ENCODE data around the gene CD81.

CD81 gene

DNA sequence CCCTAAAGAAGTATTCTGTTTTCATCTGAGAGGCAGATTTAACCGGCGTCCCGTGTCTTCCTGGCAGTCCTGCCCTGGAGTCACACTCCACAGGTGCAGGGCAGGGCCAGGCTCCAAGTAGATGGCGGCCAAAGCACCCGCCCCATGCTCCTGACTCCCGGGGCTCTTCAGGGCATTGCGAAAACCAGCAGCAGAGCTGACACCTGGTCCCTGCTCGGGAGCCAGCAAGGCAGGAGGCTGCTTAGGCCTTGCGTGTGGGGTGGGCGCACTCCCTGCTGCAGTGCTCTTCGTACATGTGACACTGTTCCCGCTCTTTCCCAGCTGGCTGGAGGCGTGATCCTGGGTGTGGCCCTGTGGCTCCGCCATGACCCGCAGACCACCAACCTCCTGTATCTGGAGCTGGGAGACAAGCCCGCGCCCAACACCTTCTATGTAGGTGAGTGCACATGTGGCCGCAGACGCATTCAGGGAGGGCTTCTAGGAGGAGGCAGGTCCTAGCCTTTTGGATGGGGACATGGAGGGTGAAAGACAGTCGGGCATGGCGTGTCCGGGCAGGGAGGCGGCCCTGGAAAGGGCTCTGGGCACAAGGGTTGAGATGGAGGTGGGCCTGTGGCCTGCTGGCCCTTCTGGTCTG lies 13.1 kb downstream of the CD81 start:
- no peak for DNase-seq (ENCODE audit: low read depth)

DNA sequence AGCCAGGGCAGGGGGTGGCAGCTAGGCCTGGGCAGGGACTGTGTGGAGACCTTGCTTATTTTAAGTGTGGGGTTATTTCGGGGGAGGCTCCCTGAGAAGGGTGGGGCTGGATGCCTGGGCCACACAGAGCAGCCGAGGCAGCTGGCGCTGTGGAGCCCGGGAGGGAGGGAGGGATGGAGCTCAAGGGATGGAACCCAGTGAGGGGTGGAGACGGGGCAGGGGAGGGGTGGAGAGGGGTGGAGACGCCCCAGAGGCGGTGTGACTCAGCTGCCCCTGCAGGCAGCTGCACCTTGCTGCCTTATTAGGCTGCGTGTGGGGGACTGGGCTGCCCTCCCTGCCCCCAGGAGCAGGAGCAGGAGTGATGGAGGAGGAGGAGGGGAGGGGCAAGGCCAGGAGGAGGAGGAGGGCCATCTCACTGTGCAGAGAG lies 13.6 kb downstream of the CD81 start:
- no peak for DNase-seq (ENCODE audit: low read depth)

DNA sequence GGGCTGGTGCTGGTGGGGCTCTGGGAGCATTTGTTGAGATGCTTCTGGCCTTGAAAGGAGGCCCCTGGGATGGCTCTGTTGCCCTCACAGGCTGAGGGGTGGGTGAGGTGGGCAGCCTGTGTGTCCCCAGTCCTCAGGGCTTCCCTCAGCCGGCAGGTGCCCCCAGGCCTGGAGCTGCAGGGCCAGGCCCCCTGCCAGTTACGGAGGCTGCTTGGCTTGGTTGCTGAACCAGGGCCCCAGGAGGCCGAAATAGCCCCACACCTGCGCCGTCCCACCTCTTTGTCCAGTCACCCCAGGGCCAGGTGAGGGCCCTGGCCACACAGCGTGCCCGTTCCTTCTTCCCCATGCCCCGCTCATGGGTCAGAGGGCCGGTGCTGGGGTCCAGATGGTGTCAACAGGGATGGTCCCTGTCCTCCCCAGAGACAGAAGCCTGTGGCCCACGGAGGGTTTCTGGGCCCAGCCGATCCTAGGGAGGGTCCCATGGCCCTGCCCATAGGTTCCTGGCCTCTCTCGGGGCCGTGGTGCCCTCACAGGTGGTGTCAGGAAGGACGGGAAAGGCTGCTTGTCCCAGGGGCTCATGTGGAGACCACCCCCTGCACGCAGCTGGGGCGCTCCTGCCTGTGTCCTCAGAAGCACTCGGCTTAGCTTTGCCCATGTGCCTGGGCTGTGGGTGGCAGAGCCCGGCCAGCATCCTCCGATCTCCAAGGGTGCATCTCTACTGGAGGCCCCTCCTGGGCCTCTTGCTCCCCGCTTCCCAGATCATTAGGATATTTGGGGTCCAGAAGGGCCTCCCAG lies 14.3 kb downstream of the CD81 start:
- no peak for DNase-seq (ENCODE audit: low read depth)

DNA sequence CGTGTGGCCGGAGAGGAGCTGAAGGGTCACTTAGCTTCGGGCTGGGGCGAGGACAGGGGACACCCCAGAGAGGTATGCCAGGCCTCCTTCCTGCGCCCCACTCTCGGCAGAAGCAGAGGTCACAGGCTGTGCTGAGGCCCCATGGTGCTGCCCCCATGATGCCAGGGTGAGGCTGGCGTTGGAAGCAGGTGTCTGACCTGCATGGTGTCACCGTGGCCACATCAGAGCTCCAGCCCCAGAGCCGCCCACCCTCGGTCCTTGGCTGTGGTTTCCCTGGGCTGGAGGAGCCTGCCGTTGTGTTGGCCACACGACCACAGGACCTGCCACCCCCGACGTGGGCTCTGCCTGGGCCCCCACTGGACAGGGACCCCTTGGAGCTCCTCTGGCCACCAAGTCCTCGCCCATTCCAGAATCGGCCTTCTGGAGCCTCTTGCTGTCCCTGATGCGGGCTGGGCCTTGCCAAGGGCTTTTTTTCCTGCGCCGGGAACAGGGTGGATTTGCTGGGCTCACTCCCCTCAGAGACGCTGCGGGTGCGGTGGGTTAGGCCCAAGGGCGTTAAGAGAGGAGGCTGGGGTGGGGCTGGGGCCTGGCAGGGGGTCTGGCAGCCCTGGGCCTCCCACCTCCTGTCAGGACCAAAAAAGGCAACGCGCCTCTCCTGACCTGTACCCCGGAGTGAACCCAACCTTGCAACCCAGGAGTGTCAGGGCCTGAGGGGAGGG lies 15.3 kb downstream of the CD81 start:
- DNase-seq (ENCODE audit: low read depth) = no peak

DNA sequence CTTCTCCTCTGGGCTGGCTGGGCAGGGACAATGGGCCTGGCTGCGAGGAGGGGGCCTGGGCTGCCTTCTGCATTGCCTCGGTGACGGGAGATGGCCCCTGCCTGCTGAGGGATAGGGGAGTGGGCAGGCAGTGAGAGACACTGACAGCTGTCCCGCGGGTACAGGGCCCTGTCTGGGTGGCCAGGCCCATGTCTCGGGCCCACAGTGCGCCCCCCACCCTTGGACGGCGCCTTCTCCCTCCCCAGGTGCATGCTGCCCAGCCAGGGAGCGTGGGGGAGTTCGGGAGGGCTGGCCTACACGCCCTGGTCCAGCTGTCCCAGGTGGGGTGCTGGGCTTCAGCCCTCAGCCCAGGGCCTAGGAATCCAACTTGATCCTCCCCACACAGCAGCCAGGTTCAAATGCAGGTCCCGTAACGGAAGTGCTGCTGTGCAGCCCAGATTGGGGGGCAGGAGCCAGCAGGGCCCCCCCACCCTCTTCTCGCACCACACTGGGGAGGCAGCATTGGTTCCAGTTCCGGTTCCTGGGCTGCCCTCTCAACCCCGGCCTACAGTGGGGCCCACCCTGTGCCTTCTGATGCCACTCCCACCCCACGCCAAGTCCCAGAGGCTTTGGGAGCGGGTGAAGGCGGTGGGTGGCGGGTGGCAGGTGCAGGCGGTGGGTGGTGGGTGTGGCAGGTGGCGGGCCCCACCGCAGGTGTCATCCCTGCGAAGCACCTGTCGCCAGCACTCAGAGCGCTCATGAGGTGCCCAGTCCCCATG lies 16.2 kb downstream of the CD81 start:
- DNase-seq (ENCODE audit: low read depth) = no peak

DNA sequence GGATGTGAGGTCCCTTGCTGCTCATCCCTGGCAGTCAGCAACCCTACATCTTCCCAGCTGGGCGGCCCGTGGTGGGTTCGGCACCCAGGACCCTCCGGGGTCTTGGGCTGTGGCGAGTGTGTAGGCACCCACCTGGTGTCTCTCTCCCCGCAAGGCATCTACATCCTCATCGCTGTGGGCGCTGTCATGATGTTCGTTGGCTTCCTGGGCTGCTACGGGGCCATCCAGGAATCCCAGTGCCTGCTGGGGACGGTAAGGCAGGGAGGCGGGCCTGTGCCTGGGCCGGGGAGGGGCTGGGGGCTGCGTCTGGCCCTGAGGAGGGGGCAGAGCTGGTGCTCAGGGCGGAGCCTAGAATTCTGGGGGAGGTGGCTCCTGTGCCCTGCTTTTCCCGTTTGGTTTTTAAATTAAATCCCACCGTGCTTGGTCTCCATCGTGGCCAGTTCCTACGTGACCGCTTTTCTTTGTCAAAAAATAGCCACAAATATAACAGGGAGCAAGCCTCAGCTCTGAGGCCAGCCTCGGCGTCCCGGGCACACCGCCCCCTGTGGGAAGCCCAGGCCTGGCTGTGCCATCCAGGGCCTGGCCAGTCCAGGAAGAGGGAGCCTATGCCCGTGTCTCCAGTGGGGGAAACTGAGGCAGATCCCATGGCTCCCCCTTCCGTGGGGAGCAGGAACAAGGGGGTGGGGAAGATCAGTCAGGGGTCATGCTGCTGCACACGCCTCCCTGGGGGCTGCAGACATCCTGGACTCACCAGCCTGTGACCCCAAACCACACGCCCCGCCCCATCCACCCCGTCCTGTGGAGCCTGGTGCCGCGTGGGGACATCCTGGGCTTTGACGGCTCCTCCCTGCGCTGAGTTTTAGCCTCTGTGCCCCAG lies 17.1 kb downstream of the CD81 start:
- no peak for DNase-seq (ENCODE audit: low read depth)

DNA sequence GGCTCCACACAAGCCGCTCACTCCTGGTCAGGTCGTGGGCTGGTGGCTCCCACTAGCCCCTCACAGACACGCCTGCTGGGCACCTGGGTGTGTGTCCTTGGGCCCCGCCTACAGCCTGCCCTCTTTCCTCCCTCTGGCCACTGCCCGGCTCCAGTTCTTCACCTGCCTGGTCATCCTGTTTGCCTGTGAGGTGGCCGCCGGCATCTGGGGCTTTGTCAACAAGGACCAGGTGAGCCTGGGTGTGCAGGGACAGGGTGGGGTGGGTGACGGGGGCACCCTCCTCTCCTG lies 17.7 kb downstream of the CD81 start:
- no peak for DNase-seq (ENCODE audit: low read depth)

DNA sequence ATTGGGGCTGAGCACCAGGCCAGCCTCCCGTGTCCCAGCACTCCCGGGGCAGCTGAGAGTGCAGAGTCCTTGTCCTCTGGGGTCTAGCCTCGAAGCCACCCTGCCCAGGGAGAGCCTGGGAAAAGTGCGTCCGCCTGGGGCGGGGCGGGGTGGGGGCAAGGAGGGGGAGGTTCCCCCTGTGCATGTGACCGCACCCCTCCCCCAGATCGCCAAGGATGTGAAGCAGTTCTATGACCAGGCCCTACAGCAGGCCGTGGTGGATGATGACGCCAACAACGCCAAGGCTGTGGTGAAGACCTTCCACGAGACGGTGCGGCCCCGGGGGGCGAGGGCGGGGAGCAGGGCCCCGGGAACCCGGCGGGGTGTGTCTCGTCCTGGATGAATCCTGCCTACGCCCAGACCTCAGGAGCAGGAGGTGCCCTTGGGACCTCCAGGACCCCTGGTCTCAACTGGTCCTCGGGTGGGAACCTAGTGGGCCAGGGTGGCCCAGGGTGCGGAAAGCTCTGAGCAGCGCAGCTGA lies 18.2 kb downstream of the CD81 start:
- DNase-seq (ENCODE audit: low read depth) = no peak

DNA sequence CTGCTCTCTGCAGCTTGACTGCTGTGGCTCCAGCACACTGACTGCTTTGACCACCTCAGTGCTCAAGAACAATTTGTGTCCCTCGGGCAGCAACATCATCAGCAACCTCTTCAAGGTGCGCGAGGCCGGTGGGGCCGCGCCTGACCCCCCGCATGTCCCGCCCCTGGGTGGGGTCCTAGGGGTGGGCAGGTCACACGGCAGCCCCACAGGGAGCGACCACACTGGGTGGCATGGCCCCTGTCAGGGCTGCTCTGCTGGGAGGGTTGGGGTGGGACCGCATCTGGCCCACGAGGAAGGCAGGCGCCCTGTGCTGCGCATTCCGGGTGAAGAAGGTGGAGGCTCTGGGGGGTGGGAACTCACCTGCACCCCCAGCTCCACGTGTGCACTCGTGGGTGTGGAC lies 18.7 kb downstream of the CD81 start:
- DNase-seq (ENCODE audit: low read depth) = no peak

DNA sequence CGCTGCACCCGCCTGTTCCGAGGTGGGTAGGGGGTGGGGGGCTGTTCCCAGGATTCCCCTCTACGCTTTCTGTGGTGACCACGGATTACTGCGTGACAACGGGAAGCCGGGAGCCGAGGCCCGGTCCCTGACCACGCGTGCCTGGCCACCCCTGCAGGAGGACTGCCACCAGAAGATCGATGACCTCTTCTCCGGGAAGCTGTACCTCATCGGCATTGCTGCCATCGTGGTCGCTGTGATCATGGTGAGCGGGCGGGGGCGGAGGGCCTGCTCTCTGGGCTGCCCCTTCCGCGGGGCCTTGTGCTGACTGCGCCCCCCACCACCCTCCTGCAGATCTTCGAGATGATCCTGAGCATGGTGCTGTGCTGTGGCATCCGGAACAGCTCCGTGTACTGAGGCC lies 19.4 kb downstream of the CD81 start:
- no peak for DNase-seq (ENCODE audit: low read depth)

DNA sequence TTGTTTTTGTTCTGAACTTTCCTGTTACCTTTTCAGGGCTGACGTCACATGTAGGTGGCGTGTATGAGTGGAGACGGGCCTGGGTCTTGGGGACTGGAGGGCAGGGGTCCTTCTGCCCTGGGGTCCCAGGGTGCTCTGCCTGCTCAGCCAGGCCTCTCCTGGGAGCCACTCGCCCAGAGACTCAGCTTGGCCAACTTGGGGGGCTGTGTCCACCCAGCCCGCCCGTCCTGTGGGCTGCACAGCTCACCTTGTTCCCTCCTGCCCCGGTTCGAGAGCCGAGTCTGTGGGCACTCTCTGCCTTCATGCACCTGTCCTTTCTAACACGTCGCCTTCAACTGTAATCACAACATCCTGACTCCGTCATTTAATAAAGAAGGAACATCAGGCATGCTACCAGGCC lies 19.9 kb downstream of the CD81 start:
- DNase-seq (ENCODE audit: low read depth) = no peak

DNA sequence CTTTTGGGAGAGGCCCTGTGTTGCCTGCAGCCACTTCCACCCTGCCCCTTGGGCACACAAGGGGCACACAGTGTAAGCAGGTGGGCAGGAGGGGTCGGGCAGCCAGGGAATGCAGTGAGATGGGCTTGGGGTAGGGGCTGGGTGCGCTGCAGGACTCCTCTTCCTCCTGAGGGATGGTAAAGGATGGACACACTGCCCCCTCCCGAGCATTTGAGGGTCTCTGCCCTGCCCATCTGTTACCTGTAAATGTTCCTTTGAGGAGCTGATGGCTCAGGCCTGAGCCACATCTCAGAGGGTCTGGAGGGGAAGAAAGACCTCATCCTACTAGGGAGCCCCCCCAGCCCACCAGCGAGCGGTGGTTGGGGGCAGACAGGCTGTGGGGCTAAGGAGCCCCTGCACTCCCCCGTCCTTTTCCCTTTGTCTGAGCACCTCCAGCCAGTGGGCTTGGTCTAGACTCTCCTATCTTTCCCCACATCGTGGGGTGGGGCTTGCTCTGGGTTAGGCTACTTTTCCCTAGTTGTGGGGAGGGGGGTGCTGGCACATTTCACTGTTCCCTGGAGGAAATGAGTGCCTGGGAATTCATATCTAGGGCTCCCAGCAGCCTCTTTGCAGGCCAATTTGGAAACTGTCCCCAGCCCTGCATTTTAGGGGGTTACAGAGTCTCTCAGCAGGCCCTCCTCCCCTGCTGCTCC lies 21.7 kb downstream of the CD81 start:
- no peak for DNase-seq (ENCODE audit: low read depth)

DNA sequence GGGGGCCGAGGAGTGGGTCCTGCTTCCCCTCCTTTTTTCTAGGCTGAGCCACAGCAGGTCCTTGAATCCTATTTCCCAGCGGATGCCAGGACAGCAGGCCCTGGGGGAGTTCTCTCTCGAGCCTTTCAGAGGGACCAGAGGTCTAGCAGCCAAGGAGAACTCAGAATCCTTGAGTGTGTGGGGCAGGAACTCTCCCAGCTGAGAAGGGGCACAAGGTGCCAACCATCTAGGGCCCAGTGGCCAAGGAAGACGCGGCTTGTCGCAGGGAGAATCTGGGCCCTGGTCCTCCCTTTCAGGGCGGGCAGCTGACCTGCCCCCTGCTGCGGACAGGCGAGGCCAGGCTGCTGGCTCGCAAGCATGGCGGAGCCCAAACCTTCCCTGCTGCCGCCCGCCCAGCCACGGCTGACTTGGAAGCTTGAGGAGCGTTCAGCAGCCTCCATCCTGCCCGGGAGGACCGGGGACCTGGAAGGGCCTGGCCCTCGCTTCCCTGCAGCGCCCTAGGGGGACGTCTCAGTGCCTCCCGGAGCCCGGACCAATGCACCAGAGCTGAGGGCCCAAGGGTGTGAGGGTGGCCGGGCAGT lies 22.5 kb downstream of the CD81 start:
- DNase-seq (ENCODE audit: low read depth) = no peak

DNA sequence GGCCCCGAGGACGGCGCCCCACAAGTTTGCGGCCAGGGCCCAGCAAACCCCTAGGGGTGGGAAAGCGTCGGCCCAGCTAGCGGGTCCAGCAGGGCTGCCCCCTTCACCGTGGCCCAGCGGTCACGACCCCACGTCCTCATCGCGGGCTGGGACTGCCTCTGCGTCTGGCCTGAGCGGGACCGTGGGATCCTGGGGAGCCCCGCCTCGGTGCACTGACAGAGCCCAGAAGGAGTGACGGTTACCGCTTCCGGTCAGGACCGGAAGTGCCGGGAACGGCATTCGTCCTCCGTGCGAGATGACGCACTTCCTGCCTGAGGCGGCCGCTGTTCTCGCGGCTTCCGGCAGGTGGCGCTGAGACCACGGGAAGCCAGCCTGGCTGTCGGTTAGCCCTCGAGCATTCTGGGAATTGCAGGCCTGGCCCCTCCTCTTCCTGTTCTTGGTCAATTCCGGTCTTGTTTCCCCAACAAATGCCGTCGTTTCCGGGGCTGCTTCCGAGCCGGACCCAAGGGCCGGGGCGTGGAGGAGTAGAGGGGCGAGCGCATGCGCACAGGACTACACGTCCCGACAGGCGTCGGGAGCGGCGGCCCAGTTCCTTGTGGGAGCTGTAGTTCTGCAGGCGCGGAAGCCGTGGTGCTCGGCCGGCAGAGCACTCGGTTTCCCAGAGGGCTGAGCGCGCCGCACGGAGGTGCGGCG lies 23.1 kb downstream of the CD81 start, which contains the start of gene TSSC4:
TSSC4 (plus strand) TSS at position 682 of the 693 bp plus-strand sequence. CDS start 1,884 bp downstream, outside the sequence.
- peak; percentile 98 for DNase-seq (ENCODE audit: low read depth)

DNA sequence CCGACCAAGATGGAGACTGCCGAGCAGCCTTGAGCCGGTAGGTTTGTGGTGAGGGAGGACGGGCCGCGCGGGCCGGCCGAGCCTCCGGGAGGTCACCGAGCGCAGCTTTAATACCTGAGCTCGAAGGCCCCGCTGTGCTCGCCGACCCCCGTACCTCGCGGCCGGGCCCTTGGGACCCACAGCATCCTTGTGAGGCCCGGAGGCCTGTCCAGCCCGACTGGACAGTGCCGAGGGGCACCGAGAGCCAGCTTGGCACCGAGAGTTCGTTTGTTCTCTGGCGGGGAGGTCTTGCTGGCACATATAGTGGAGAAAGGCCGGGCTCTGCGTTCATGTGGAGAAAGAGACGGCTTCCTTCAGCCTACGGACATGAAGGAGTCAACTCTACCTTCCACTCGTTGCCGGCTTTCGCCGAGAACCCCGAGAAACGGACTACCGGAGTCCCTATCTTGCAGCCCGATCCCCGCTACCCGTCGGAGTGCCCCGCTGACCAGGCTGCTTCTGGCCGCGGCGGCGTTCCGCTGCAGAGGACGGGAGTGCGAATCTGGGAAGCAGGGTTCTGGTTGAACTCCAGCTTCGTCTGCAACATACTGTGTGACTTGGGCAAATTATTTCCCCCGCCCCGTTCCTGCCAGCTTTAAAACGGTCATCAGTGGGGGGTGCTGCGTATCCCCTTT lies 23.8 kb downstream of the CD81 start:
- DNase-seq (ENCODE audit: low read depth) = no peak

DNA sequence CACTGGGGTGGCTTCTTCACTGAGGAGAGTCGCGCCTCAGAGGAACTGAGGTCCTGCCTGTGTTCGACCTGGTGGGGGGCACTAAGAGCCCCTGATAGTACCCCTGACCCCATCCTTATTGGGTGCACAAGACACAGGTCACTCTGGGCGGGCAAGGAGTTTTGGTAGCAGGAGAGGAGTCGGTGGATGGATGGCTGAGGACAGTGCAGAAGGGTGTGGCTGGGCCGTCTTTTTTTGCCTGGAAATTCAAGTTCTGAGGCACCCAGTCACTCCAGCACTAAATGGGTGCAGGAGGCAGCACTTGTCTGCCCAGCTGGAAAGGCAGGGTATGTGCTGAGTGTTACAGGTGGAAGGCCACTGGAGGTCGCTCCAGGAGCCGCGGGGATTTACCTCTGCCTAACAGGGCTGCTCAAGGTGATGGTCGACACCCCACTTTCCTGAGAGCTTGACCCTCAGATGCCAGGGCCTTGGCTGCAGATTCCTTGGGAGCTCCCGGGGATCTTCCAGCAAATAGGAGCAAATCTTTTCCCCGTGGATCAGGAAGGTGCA lies 24.4 kb downstream of the CD81 start:
- no peak for DNase-seq (ENCODE audit: low read depth)

DNA sequence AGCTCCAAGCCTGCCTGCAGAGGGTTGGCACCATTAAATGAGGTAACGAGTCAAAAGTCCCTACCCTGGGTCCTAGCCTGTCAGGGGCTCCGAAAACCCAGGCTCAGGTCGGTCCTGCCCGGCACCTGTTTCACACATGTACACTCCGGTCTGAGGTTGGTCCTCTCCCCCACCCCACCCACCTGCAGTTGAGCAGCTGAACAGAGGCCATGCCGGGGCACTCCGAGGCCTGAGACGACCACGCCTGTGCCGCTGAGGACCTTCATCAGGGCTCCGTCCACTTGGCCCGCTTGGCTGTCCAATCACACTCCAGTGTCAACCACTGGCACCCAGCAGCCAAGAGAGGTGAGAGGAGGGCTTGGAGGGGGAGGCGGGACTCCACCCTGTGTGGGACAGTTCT lies 25.0 kb downstream of the CD81 start:
- no peak for DNase-seq (ENCODE audit: low read depth)

DNA sequence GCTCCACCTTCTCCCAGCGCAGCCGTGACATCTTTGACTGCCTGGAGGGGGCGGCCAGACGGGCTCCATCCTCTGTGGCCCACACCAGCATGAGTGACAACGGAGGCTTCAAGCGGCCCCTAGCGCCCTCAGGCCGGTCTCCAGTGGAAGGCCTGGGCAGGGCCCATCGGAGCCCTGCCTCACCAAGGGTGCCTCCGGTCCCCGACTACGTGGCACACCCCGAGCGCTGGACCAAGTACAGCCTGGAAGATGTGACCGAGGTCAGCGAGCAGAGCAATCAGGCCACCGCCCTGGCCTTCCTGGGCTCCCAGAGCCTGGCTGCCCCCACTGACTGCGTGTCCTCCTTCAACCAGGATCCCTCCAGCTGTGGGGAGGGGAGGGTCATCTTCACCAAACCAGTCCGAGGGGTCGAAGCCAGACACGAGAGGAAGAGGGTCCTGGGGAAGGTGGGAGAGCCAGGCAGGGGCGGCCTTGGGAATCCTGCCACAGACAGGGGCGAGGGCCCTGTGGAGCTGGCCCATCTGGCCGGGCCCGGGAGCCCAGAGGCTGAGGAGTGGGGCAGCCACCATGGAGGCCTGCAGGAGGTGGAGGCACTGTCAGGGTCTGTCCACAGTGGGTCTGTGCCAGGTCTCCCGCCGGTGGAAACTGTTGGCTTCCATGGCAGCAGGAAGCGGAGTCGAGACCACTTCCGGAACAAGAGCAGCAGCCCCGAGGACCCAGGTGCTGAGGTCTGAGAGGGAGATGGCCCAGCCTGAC lies 26.0 kb downstream of the CD81 start:
- DNase-seq (ENCODE audit: low read depth) = no peak

Data from activated T-helper 9 cell treated with anti-CD3 and anti-CD28 coated beads, Interleukin-2, amount 50 U/mL, for 16 hours (primary cell).